IMR-90 (cell line): ENCODE measurements around the gene CEP152. TPM values are rescaled to one million over a fixed set of nuclear protein-coding genes. Genes with fewer than 3 reads are reported as not detected.

Experiments used
- ATAC-seq: fragments of 200-7000 bp; cut with Tn5 transposase; 2 replicates; pipeline ENCODE4 v1.9.1; 2020; ENCODE audit warnings: low read depth, mild to moderate bottlenecking, moderate library complexity
- BruUV-seq: library from RNA; stranded (reverse); fragments of 400-500 nt; replicated peaks from 2 replicates; lab custom pipeline; 2021; lab: Mats Ljungman, UMichigan
- CTCF ChIA-PET: fragments of 300-600 bp; formaldehyde crosslinking; extraction: SDS; loops from one replicate; lab custom pipeline; 2021; ENCODE audit warnings: antibody characterized with exemption; lab: Yijun Ruan, JAX
- POLR2A ChIA-PET: fragments of 300-600 bp; sonication (Branson Sonifier 250); formaldehyde crosslinking; loops from one replicate; lab custom pipeline; 2022; ENCODE audit warnings: antibody characterized with exemption; ENCODE audit not compliant: unreplicated experiment; lab: Charles Lee
- DNase-seq: peaks from one replicate; pipeline ENCODE4 v3.0.0; 2013
- H2AFZ ChIP-seq: replicated peaks from 2 replicates; pipeline ENCODE3; 2013; ENCODE audit warnings: low read length, mild to moderate bottlenecking; ENCODE audit not compliant: poor library complexity
- H2AK5ac ChIP-seq: 2 replicates; pipeline ENCODE4 v1.6.1; 2013; ENCODE audit warnings: low read depth, low read length, inconsistent platforms
- H2AK9ac ChIP-seq: replicated peaks from 2 replicates; pipeline ENCODE3; 2013; ENCODE audit warnings: mild to moderate bottlenecking, low read depth, low read length, moderate library complexity; ENCODE audit not compliant: poor library complexity
- H2BK120ac ChIP-seq: 2 replicates; pipeline ENCODE4 v1.6.1; 2013; ENCODE audit warnings: low read depth, low read length, inconsistent platforms
- H2BK15ac ChIP-seq: 3 replicates; pipeline ENCODE4 v1.6.1; 2013; ENCODE audit warnings: low read depth, low read length, inconsistent platforms
- H2BK20ac ChIP-seq: 2 replicates; pipeline ENCODE4 v1.6.1; 2013; ENCODE audit warnings: low read depth, mild to moderate bottlenecking, inconsistent platforms, low read length, moderate library complexity
- H2BK5ac ChIP-seq: 2 replicates; pipeline ENCODE4 v1.6.1; 2013; ENCODE audit warnings: mild to moderate bottlenecking, low read depth, low read length, inconsistent platforms; ENCODE audit not compliant: poor library complexity, severe bottlenecking
- H3K14ac ChIP-seq: replicated peaks from 2 replicates; pipeline ENCODE4 v1.6.1; 2013; ENCODE audit warnings: low read depth, low read length, inconsistent platforms
- H3K18ac ChIP-seq: 2 replicates; pipeline ENCODE4 v1.6.1; 2013; ENCODE audit warnings: low read depth, low read length, control low read depth
- H3K23ac ChIP-seq: 2 replicates; pipeline ENCODE4 v1.6.1; 2013; ENCODE audit warnings: low read depth, low read length, inconsistent platforms
- H3K27ac ChIP-seq: 2 replicates; pipeline ENCODE4 v1.5.1; 2013; ENCODE audit warnings: mild to moderate bottlenecking, control low read depth, low read length; ENCODE audit not compliant: insufficient read depth
- H3K27me3 ChIP-seq: 2 replicates; pipeline ENCODE4 v1.6.1; 2013; ENCODE audit warnings: low read length; ENCODE audit not compliant: control insufficient read depth, insufficient read depth
- H3K36me3 ChIP-seq: 2 replicates; pipeline ENCODE4 v1.6.1; 2013; ENCODE audit warnings: low read length, mixed read lengths; ENCODE audit not compliant: control insufficient read depth, insufficient read depth
- H3K4ac ChIP-seq: 2 replicates; pipeline ENCODE4 v1.6.1; 2013; ENCODE audit warnings: low read depth, low read length, inconsistent platforms
- H3K4me1 ChIP-seq: 2 replicates; pipeline ENCODE4 v1.6.1; 2013; ENCODE audit warnings: low read length, mixed read lengths; ENCODE audit not compliant: control insufficient read depth, insufficient read depth
- H3K4me2 ChIP-seq: 2 replicates; pipeline ENCODE4 v1.6.1; 2013; ENCODE audit warnings: low read depth, mild to moderate bottlenecking, control low read depth, low read length, moderate library complexity
- H3K4me3 ChIP-seq: 2 replicates; pipeline ENCODE4 v1.5.1; 2013; ENCODE audit warnings: low read depth, mild to moderate bottlenecking, control low read depth, low read length, moderate library complexity; ENCODE audit not compliant: insufficient read depth
- H3K56ac ChIP-seq: 2 replicates; pipeline ENCODE4 v1.6.1; 2013; ENCODE audit warnings: low read length, inconsistent platforms; ENCODE audit not compliant: insufficient read depth; ENCODE audit errors: extremely low read depth
- H3K79me1 ChIP-seq, 2 experiments: 2 replicates each; pipeline ENCODE4 v1.6.1; 2013; ENCODE audit warnings: low read length in 2 of 2, inconsistent platforms in 1 of 2, low read depth in 1 of 2
- H3K9ac ChIP-seq: 2 replicates; pipeline ENCODE4 v1.6.1; 2013; ENCODE audit warnings: low read depth, low read length, control low read depth
- H3K9me1 ChIP-seq: 2 replicates; pipeline ENCODE4 v1.6.1; 2013; ENCODE audit warnings: low read length, inconsistent platforms; ENCODE audit not compliant: insufficient read depth
- H3K9me3 ChIP-seq: 2 replicates; pipeline ENCODE4 v1.6.1; 2013; ENCODE audit warnings: low read length; ENCODE audit not compliant: control insufficient read depth, insufficient read depth
- H4K20me1 ChIP-seq: 2 replicates; pipeline ENCODE4 v1.6.1; 2013; ENCODE audit warnings: low read length, inconsistent platforms; ENCODE audit not compliant: insufficient read depth
- H4K5ac ChIP-seq: 2 replicates; pipeline ENCODE4 v1.6.1; 2013; ENCODE audit warnings: mild to moderate bottlenecking, low read depth, low read length, control low read depth
- H4K8ac ChIP-seq, 2 experiments: 2 replicates each; pipeline ENCODE4 v1.6.1; 2013; ENCODE audit warnings: low read depth in 2 of 2, low read length in 2 of 2, control low read depth in 1 of 2, inconsistent platforms in 1 of 2
- H4K91ac ChIP-seq: 2 replicates; pipeline ENCODE4 v1.6.1; 2013; ENCODE audit warnings: low read depth, low read length, inconsistent platforms; ENCODE audit not compliant: insufficient read depth
- BHLHE40 ChIP-seq: fragments of 150-350 bp; IDR thresholded peaks from 2 replicates; pipeline ENCODE4 v1.6.1; 2016; ENCODE audit warnings: mild to moderate bottlenecking, low read depth, low read length
- CEBPB ChIP-seq: IDR thresholded peaks from 2 replicates; pipeline ENCODE4 v1.6.1; 2012; ENCODE audit warnings: low read depth, low read length, improper control_type of control experiment
- CHD1 ChIP-seq: IDR thresholded peaks from 2 replicates; pipeline ENCODE4 v1.6.1; 2012; ENCODE audit warnings: low read depth, low read length, improper control_type of control experiment
- FOS ChIP-seq: fragments of 150-350 bp; IDR thresholded peaks from 2 replicates; pipeline ENCODE4 v1.6.1; 2016; ENCODE audit warnings: low read depth, low read length
- MAFK ChIP-seq: IDR thresholded peaks from 2 replicates; pipeline ENCODE4 v1.6.1; 2012; ENCODE audit warnings: low read depth, low read length, improper control_type of control experiment
- MAZ ChIP-seq: IDR thresholded peaks from 2 replicates; pipeline ENCODE4 v1.6.1; 2012; ENCODE audit warnings: low read depth, mild to moderate bottlenecking, low read length, improper control_type of control experiment, moderate library complexity, borderline replicate concordance
- MXI1 ChIP-seq: IDR thresholded peaks from 2 replicates; pipeline ENCODE4 v1.6.1; 2012; ENCODE audit warnings: low read depth, mild to moderate bottlenecking, low read length, moderate library complexity, borderline replicate concordance
- NFE2L2 ChIP-seq: fragments of 150-350 bp; IDR thresholded peaks from 2 replicates; pipeline ENCODE4 v1.6.1; 2016; ENCODE audit warnings: low read depth, mild to moderate bottlenecking, low read length
- POLR2A ChIP-seq: IDR thresholded peaks from 2 replicates; pipeline ENCODE4 v1.6.1; 2012; ENCODE audit warnings: mild to moderate bottlenecking, low read depth, low read length
- RAD21 ChIP-seq: IDR thresholded peaks from 2 replicates; pipeline ENCODE4 v1.6.1; 2012; ENCODE audit warnings: low read length, improper control_type of control experiment
- RCOR1 ChIP-seq: IDR thresholded peaks from 2 replicates; pipeline ENCODE4 v1.6.1; 2012; ENCODE audit warnings: mild to moderate bottlenecking, low read length, improper control_type of control experiment; ENCODE audit not compliant: insufficient replicate concordance
- RFX5 ChIP-seq: IDR thresholded peaks from 2 replicates; pipeline ENCODE4 v1.8.0; 2012; ENCODE audit warnings: low read depth, mild to moderate bottlenecking, low read length, moderate library complexity
- SMC3 ChIP-seq: fragments of 150-350 bp; IDR thresholded peaks from 2 replicates; pipeline ENCODE4 v1.6.1; 2016; ENCODE audit warnings: low read depth, mild to moderate bottlenecking, antibody characterized with exemption, low read length, moderate library complexity
- WGBS, 2 experiments: methylation state at CpG; one replicate each; pipeline versions ENCODE4 v1.1.5 to v1.1.7; 2013; ENCODE audit warnings: missing lambda C conversion rate in 2 of 2; ENCODE audit not compliant: insufficient read length in 1 of 2; ENCODE audit errors: extremely low coverage in 2 of 2; 5-methylcytosine and 5-hydroxymethylcytosine counted together
- dilution Hi-C: fragments of 300-500 bp; cut with HindIII; formaldehyde crosslinking; loops from one replicate; pipeline ENCODE4 v1.14.3; 2018; ENCODE audit warnings: low sequenced_read_pairs; ENCODE audit not compliant: unreplicated experiment
- in situ Hi-C: fragments of 300-500 bp; cut with MboI; formaldehyde crosslinking; loops from 3 replicates; pipeline ENCODE4 v1.14.3; 2019; ENCODE audit warnings: low sequenced_read_pairs, inconsistent platforms, mixed read lengths
- intact Hi-C: fragments of 100-400 bp; cut with micrococcal nuclease; formaldehyde crosslinking; loops from 2 replicates; pipeline ENCODE4 v1.10.0; 2022
- polyA plus RNA-seq, 3 experiments: library from polyadenylated mRNA; depleted of rRNA; stranded (reverse); fragments of >200 nt; gene quantifications; 2 replicates each; pipeline ENCODE4 v1.2.3, GENCODE V29; 2012; ENCODE audit warnings: low replicate concordance in 1 of 3
- total RNA-seq: library from RNA; depleted of rRNA; stranded (reverse); fragments of >200 nt; gene quantifications from 2 replicates; pipeline ENCODE4 v1.2.3, GENCODE V29; 2012
- TF ChIP-seq, protein P1 (sequence below): fragments of 150-350 bp; IDR thresholded peaks from 2 replicates; pipeline ENCODE4 v1.6.1; 2017; ENCODE audit warnings: mild to moderate bottlenecking, antibody characterized with exemption, low read length, low read depth
- TF ChIP-seq, protein P2 (sequence below): conservative IDR thresholded peaks from 2 replicates; pipeline ENCODE4 v1.5.1; 2012; ENCODE audit warnings: mild to moderate bottlenecking, low read depth, low read length, improper control_type of control experiment
- TF ChIP-seq, protein P3 (sequence below): fragments of 150-350 bp; IDR thresholded peaks from 2 replicates; pipeline ENCODE4 v1.6.1; 2016; ENCODE audit warnings: low read depth, mild to moderate bottlenecking, low read length, moderate library complexity, borderline replicate concordance

CEP152 gene
- total and polyA plus RNA-seq, 2 of the 4 experiments (the other 2 are of a cell fraction): 2.1 to 7.3 TPM

DNA sequence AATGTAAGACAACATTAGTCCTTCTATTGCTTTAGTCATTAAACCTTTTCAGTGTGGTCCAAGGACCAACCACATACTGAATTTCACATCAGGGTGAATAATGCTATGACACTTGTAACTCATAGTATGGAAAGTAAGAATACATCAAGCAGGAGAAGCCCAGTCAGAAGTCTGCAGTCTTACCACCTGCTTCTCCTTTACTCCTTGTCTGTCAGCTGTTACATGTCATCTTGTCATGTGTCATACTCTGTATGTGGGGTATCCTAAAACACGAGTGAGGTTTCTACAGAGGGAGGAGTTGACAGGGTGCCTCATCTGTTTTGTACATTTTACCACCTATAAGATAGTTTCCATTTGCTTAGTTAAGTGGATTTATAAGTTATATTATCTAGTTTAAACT, 34.3 kb upstream of the CEP152 start:
- Histone ChIP-seq H2AFZ (no peak overlapping the region), H3K4me2 (no peak overlapping the region), H3K9me3 (no peaks in the 10 kb centered on the region), H2BK20ac (no peak overlapping the region), H3K79me1 (no peaks in the 10 kb centered on the region), H3K23ac (no peak overlapping the region), H4K8ac (no peak overlapping the region), H3K27ac (no peak overlapping the region), H3K9ac (no peak overlapping the region), H3K18ac (no peak overlapping the region), H3K27me3 (no peaks in the 10 kb centered on the region), H4K5ac (no peak overlapping the region), H3K4me1 (no peaks in the 10 kb centered on the region), H3K4ac (no peak overlapping the region), H2AK5ac (no peak overlapping the region), H3K14ac (no peak overlapping the region), H2BK5ac (no peak overlapping the region), H2BK15ac (no peak overlapping the region), H2AK9ac (no peak overlapping the region), H4K91ac (no peak overlapping the region), H3K36me3 (peaks cover 2% of the 10 kb centered on the region; the same call in 1 of the 2 replicates), H3K9me1 (no peaks in the 10 kb centered on the region), H4K20me1 (no peaks in the 10 kb centered on the region), H3K56ac (no peak overlapping the region), H3K4me3 (no peak overlapping the region), H2BK120ac (no peak overlapping the region)
- ATAC-seq (no peak), DNase-seq (no peak)
- ChIA-PET POLR2A (no interaction called here), CTCF (no interaction called here)
- dilution Hi-C loops (no loop called here), in situ Hi-C loops (no loop called here), intact Hi-C loops (no loop called here)
- TF ChIP-seq NFE2L2 (no peak), MAFK (no peak), CEBPB (no peak), RAD21 (no peak), SMC3 (no peak), BHLHE40 (no peak), MXI1 (no peak), RCOR1 (no peak), RFX5 (no peak), CHD1 (no peak), MAZ (no peak), POLR2A (no peak), FOS (no peak)
- TF ChIP-seq, protein P1, sequence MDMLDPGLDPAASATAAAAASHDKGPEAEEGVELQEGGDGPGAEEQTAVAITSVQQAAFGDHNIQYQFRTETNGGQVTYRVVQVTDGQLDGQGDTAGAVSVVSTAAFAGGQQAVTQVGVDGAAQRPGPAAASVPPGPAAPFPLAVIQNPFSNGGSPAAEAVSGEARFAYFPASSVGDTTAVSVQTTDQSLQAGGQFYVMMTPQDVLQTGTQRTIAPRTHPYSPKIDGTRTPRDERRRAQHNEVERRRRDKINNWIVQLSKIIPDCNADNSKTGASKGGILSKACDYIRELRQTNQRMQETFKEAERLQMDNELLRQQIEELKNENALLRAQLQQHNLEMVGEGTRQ: no peak
- TF ChIP-seq, protein P2, sequence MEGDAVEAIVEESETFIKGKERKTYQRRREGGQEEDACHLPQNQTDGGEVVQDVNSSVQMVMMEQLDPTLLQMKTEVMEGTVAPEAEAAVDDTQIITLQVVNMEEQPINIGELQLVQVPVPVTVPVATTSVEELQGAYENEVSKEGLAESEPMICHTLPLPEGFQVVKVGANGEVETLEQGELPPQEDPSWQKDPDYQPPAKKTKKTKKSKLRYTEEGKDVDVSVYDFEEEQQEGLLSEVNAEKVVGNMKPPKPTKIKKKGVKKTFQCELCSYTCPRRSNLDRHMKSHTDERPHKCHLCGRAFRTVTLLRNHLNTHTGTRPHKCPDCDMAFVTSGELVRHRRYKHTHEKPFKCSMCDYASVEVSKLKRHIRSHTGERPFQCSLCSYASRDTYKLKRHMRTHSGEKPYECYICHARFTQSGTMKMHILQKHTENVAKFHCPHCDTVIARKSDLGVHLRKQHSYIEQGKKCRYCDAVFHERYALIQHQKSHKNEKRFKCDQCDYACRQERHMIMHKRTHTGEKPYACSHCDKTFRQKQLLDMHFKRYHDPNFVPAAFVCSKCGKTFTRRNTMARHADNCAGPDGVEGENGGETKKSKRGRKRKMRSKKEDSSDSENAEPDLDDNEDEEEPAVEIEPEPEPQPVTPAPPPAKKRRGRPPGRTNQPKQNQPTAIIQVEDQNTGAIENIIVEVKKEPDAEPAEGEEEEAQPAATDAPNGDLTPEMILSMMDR: no peak
- TF ChIP-seq, protein P3, sequence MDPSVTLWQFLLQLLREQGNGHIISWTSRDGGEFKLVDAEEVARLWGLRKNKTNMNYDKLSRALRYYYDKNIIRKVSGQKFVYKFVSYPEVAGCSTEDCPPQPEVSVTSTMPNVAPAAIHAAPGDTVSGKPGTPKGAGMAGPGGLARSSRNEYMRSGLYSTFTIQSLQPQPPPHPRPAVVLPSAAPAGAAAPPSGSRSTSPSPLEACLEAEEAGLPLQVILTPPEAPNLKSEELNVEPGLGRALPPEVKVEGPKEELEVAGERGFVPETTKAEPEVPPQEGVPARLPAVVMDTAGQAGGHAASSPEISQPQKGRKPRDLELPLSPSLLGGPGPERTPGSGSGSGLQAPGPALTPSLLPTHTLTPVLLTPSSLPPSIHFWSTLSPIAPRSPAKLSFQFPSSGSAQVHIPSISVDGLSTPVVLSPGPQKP: no peak
- no CpG with 5 or more reads among the region's 1 CpG for WGBS, 2 experiments
- BruUV-seq: no TSS peak
